RWPE2 (cell line): ENCODE data around the gene IRX3.

ENCODE experiments used
- ATAC-seq: fragments of 200-7000 bp; cut with Tn5 transposase; 3 replicates; pipeline ENCODE4 v1.9.1; 2021; ENCODE audit warnings: low read depth
- DNase-seq: peaks from one replicate; pipeline ENCODE4 v3.0.0-alpha.2; 2020; ENCODE audit warnings: low spot score
- H3K27ac ChIP-seq: fragments of 450-650 bp; 2 replicates; pipeline ENCODE4 v1.5.1; 2017; ENCODE audit warnings: mild to moderate bottlenecking; ENCODE audit not compliant: poor library complexity, severe bottlenecking
- H3K27me3 ChIP-seq: fragments of 250-450 bp; sonication (Bioruptor Pico); 2 replicates; pipeline ENCODE4 v1.5.1; 2021; ENCODE audit warnings: mild to moderate bottlenecking, moderate library complexity; ENCODE audit not compliant: insufficient read depth, poor library complexity, severe bottlenecking
- H3K36me3 ChIP-seq: fragments of 250-450 bp; sonication (Bioruptor Pico); 2 replicates; pipeline ENCODE4 v1.5.1; 2020; ENCODE audit warnings: low read depth, mild to moderate bottlenecking, moderate library complexity
- H3K4me1 ChIP-seq: fragments of 250-450 bp; sonication (Bioruptor Pico); 2 replicates; pipeline ENCODE4 v1.5.1; 2021; ENCODE audit warnings: mild to moderate bottlenecking, moderate library complexity; ENCODE audit not compliant: insufficient read depth, poor library complexity, severe bottlenecking
- H3K4me3 ChIP-seq: fragments of 250-450 bp; sonication (Bioruptor Pico); 2 replicates; pipeline ENCODE4 v1.5.1; 2021; ENCODE audit warnings: mild to moderate bottlenecking, moderate library complexity; ENCODE audit not compliant: severe bottlenecking
- H3K9me3 ChIP-seq: fragments of 250-450 bp; sonication (Bioruptor Pico); 2 replicates; pipeline ENCODE4 v1.5.1; 2021; ENCODE audit warnings: mild to moderate bottlenecking, moderate library complexity; ENCODE audit not compliant: severe bottlenecking
- CTCF ChIP-seq: fragments of 450-650 bp; IDR thresholded peaks from one replicate; pipeline ENCODE4 v1.5.1; 2017; ENCODE audit warnings: mild to moderate bottlenecking, moderate library complexity; ENCODE audit not compliant: poor library complexity, severe bottlenecking

Gene IRX3

GRCh38 chr16:54291656-54292487, 5.3 kb upstream of the IRX3 start:
- Histone ChIP-seq H3K9me3 (no peaks in the 10 kb centered on the region), H3K4me3 (no peak overlapping the region), H3K27ac (peak overlapping the region; percentile 8), H3K36me3 (no peaks in the 10 kb centered on the region), H3K27me3 (no peaks in the 10 kb centered on the region), H3K4me1 (peaks cover 10% of the 10 kb centered on the region)
- ATAC-seq (peak; percentile 69), DNase-seq (no peak)
- TF ChIP-seq CTCF = no peak

DNA sequence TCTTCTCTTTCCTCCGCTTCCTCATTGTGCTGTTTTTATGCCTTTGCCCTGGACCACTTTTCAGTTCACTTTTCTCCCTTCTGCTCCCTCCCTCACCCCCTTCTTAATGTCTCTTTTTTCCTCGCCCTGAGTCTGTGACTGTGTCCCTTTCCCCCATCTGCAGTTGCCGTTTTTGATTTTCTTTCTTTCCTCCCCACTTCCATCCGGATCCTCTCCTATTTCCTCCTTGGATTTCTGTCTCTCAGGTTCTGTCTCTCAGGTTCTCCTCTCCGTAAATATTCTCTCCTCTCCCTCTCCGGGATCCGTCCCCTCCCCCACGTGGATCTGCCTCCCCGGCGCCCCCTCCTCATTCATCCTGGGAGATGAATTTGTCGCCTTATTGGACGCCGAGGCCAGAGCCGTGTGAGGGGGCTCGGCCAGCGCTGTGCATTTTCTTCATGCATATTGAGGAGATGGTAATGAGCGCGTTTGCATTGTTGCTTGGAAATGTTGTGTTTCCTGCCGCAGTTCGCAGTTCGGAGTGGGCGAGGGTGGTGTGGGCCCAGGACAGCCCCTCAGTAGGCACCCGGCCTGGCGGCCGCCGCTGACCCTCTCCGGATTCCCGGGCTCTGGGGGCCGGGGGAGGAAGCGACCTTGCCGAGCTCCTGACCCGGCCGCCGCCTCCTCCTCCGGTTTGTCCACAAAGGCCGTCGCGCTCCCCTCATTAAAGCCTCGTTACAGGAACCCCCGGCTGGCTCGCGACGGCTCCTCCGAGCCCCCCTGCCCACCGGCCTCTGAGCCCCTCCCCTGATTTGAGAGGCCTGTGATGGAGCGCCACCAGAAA, 4.5 kb upstream of the IRX3 start:
- no peak overlapping the region for H3K27ac ChIP-seq
- DNase-seq = no peak
- no peaks in the 10 kb centered on the region for H3K27me3 ChIP-seq
- no peaks in the 10 kb centered on the region for H3K36me3 ChIP-seq
- peaks cover 10% of the 10 kb centered on the region for H3K4me1 ChIP-seq
- no peak overlapping the region for H3K4me3 ChIP-seq
- TF ChIP-seq CTCF = no peak
- no peaks in the 10 kb centered on the region for H3K9me3 ChIP-seq
- ATAC-seq = no peak

GRCh38 chr16:54289945-54290832, 3.6 kb upstream of the IRX3 start:
- DNase-seq (no peak), ATAC-seq (no peak)
- Histone ChIP-seq H3K36me3 (no peaks in the 10 kb centered on the region), H3K27ac (no peak overlapping the region), H3K9me3 (no peaks in the 10 kb centered on the region), H3K4me1 (peaks cover 10% of the 10 kb centered on the region), H3K27me3 (no peaks in the 10 kb centered on the region), H3K4me3 (no peak overlapping the region)
- no peak for TF ChIP-seq CTCF

- DNase-seq = no peak
- no peaks in the 10 kb centered on the region for H3K9me3 ChIP-seq
- no peak overlapping the region for H3K4me3 ChIP-seq
- TF ChIP-seq CTCF = no peak
- peaks cover 10% of the 10 kb centered on the region for H3K4me1 ChIP-seq
- no peak overlapping the region for H3K27ac ChIP-seq
- ATAC-seq = no peak
- no peaks in the 10 kb centered on the region for H3K27me3 ChIP-seq
- no peaks in the 10 kb centered on the region for H3K36me3 ChIP-seq
These were observed 2.8 kb upstream of the IRX3 start for GRCh38 chr16:54289242-54289944.
